ENCODE results near the gene NEIL3.

GRCh38 chr4:177315767-177316464 is 6.2 kb downstream of the NEIL3 start:
- TF ChIP-seq CTCF (IDR thresholded peaks at IDR 0.05): no peak
- no peak for TF ChIP-seq POLR2A (IDR thresholded peaks at IDR 0.05)
